ENCODE data around the gene UBA7.

Gene UBA7

GRCh38 chr3:49805367-49805782 lies 8.4 kb downstream of the UBA7 start:
- DNase-seq (ENCODE audit: low read depth in 2 of 2) = peak; percentile 97 to 98

GRCh38 chr3:49804141-49805041 lies 9.4 kb downstream of the UBA7 start:
- DNase-seq (ENCODE audit: low read depth in 2 of 2) = no peak

- no peak for DNase-seq (ENCODE audit: low read depth in 2 of 2)
Observed at GRCh38 chr3:49803465-49804140, 10.2 kb downstream of the UBA7 start.

- peak; percentile 59 to 62 for DNase-seq (ENCODE audit: low read depth in 2 of 2)
Observed at GRCh38 chr3:49802719-49803464, 10.9 kb downstream of the UBA7 start, which contains the start of gene INKA1. Gene INKA1 (plus strand): TSS chr3:49803261. CDS start chr3:49803393, 132 bp downstream.

DNA sequence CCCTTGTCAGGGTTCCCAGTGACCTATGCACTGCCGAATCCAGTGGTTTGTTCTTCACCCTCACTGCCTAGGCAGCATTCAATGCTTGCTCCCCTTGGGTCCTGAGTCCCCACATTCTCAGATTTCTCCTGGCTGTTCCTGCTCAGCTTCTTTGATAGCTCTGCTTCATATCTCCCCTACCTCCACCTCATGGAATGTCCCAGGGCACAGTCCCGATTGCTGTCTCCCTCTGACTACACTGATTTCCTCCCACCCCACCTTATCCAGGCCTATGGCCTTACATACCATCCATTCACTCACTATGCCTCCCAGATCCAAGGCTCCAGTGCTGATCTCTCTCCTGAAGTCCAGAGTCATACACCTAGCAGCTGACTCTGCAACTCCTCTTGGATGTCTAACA lies 12.6 kb downstream of the UBA7 start:
- DNase-seq (ENCODE audit: low read depth in 2 of 2) = no peak

GRCh38 chr3:49799761-49800160 lies 14.0 kb downstream of the UBA7 start, which contains the start of gene CDHR4:
Gene CDHR4 (minus strand): TSS chr3:49799873. CDS start chr3:49799812, 61 bp downstream.
- no peak for DNase-seq (ENCODE audit: low read depth in 2 of 2)

GRCh38 chr3:49799105-49799504 lies 14.6 kb downstream of the UBA7 start:
- no peak for DNase-seq (ENCODE audit: low read depth in 2 of 2)

DNA sequence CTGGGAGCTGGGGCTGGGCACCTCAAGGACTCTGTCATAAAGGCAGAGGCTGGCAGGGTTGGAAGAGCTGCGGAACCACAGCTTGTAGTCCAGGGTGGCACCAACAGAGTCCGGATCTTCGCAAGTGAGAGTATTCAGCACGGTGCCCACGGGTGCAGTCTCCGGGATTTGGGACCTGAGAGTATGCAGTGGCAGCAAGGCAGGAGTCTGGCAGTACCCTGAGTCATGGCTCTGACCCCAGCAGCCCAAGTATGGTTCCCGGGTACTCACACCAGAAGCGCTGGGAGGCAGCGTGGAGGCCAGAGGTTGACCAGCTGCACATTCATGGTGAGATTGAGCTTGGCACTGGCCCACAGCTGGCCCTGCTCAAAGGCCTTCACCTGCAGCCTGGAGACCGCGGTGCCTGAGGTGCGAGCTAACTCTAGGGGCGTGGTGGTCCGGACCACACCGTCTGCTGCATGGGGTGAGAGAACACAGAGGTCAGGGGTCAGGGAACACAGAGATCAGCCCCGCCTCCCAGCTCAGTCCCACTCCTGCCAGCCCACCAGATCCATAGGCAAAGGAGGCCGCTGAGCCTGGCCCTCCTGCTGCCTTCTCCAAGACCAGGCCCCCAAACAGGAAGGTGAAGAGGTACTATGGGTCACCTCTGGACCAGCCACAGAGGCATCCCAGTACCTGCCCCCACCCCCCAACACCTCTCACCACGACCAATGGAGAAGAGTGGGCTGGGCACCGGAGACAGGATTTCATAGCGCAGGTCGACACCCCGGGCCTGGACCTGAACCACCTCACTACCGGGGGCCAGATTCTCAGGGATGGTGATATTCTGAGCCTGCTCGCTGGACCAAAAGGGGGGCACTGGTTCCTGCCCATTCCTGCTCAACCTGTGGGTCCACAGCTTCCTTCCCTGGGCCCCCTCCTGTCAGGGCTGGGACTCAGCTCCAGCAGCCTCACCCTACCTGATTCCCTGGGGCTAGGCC lies 18.5 kb downstream of the UBA7 start:
- DNase-seq (ENCODE audit: low read depth in 2 of 2) = no peak

DNA sequence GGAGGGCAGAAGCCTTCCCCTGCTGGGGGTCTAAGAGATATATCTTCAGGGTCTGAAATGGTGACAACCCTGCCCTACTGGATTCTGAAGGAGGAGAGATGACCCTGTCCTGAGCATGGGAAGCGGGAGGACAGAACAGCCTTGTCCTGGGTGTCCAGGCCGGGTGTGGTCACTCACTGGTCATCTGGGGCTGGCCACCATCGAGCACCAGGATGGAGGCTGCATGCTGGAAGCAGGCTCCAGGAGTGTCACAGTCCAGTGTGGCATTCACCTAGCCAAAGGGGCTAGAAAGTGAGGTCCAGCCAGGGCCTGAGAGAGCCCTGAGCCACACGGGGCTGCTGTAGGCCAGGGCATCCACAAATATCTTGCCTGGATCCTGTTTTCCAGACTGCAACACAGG lies 19.3 kb downstream of the UBA7 start:
- no peak for DNase-seq (ENCODE audit: low read depth in 2 of 2)

DNA sequence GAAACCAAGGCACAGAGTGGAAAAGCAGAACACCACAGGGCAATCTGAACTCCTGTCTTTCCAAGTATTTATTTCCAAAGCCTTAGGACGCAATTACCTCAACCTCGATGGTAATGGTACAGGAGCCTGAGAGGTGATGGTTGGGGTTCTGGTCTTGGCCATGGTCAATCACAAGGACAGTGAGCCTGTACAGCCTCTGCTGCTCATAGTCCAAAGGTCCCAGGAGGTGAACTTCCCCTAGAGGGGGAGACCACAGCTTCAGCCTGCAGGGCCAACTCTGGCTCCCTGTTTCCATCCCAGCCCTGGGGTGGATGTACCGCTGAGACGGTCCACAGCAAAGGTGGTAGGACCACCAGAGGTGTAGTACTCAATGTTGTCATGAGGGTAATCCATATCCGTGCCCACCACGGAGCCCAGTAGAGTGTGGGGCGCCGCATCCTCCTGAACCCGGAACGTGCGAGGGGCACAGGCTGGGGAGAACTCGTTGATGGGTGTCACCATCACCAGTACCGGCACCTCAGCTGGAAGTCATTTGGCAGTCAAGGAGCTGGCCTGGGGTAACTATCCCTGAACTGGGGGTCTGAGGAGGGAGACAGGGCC lies 20.2 kb downstream of the UBA7 start:
- no peak for DNase-seq (ENCODE audit: low read depth in 2 of 2)

DNA sequence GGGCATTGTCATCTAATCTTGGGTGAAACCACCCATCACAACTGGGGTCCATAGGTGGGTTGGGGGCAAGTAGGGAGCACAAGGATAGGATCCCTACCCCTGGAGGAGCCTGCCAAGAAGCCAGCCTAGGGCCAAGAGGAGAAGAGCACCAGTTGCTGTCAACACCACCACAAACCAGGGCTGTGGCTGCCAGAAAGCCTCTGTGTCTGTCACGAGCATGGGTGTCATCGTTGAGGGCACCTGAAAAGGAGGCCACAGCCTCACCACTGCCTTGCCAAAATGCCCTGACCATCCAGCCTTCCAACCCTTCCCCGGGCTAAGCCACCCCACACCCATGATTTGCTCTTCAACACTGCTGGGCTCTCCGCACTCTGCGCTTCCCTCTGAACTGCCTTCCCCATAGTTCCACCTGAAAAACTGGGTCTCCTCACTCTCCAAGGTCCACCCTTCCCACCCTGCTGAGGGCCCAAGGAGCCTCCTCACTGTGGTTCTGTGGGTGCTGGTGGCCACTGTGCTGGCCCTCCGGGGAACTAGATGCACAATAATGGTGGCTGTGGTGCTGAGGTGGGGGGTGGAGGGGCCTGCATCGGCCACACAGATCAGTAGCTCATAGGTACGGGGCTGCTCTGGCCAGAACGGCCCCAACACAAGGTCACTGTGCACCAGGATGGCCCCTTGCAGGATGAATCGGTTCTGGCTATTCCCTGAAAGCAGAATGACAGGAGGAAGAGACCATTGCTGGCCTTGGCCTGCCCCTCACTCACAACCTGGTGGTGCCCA lies 21.2 kb downstream of the UBA7 start:
- no peak for DNase-seq (ENCODE audit: low read depth in 2 of 2)

GRCh38 chr3:49791571-49791970 lies 22.2 kb downstream of the UBA7 start:
- no peak for DNase-seq (ENCODE audit: low read depth in 2 of 2)

DNA sequence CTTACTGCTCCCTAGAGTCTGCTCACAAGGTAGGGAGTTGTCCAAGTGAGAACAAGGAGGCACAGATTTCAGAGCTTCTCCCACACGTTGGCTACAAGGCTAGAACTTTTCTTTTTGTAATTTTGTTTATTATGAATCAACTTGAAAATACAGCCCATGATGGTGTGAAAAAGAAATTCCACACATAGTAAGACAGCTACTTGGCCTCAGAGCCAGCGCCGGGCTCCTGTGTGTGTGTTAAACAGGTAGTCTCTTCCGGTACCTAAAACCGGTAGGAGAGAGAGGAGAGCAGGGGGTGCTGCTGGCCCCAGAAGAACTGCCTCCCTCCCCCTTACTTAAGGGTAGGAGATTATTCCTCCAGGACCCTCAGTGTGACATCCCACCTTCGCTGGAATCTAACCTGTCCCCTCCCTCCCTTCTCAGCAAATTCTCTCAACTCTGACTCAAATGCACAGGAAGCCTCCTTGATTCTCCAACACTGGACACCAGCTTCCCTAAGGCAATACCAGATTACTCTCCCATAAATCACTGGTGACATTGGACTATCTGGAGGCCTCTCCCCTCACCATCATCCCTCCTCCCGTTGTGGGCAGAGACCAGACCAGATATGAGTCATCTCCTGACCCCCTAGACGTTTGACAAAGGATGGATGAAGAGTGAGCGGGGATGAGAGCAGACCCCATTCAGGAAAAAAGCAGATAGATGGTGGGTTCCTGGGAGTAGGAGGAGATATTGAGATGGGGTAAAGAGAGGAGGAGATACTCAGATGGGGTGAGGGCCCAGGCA lies 22.9 kb downstream of the UBA7 start:
- DNase-seq (ENCODE audit: low read depth in 2 of 2) = no peak

DNA sequence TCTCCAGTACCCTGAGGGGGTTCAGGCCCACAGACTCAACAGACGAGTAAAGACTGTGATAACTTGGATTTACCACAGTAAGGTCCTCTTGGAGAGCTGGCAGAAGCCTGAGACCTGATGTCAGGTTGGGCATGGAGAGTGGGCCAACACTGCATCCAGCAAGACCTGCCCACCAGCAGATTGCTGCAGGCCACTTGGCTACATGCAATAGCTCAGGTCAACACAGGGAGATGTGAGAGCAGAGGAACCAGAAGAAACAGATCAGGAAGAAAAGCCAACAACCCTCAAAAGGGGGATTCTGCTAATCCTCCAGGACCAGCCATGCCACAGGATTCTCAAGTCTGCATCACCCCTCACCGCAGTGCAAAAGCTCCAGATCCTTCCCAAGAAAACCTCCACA lies 25.7 kb downstream of the UBA7 start:
- DNase-seq (ENCODE audit: low read depth in 2 of 2) = no peak

GRCh38 chr3:49787536-49787935 lies 26.2 kb downstream of the UBA7 start:
- DNase-seq (ENCODE audit: low read depth in 2 of 2) = no peak

- DNase-seq (ENCODE audit: low read depth in 2 of 2) = no peak
Observed at GRCh38 chr3:49787182-49787464, 26.6 kb downstream of the UBA7 start.

GRCh38 chr3:49786357-49787181 lies 27.2 kb downstream of the UBA7 start, which contains the start of gene IP6K1:
Gene IP6K1 (minus strand): TSS chr3:49786542. CDS start chr3:49748040, 38,502 bp downstream.
- DNase-seq (ENCODE audit: low read depth in 2 of 2) = peak; percentile 99

Measured in fibroblast of skin of left biceps (primary cell).